GM18505 (cell line): ENCODE measurements around the gene LTO1.

ENCODE experiments used
- ATAC-seq: cut with Tn5 transposase; IDR thresholded peaks from one replicate; pipeline ENCODE4 v1.9.1; 2021; ENCODE audit not compliant: unreplicated experiment
- POLR2A ChIP-seq: IDR thresholded peaks from 4 replicates; pipeline ENCODE4 v1.6.1; 2011; ENCODE audit warnings: borderline replicate concordance; ENCODE audit not compliant: insufficient read depth, insufficient read length; ENCODE audit errors: extremely low read depth

The LTO1 gene

DNA sequence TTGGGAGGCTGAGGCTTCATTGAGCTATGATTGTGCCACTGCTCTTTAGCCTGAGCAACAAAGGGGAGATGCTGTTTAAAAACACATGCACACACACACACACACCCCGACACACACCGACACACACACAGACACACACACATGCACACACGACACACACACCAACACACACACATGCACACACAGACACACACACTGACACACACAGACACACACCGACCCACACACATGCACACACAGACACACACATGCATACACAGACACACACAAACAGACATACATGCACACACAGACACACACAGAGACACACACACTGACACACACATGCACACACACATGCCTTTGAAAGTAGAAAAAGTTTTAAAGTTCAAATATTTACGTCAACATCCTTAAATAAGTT, 5.5 kb upstream of the LTO1 start:
- ATAC-seq = no peak
- no peak for TF ChIP-seq POLR2A

DNA sequence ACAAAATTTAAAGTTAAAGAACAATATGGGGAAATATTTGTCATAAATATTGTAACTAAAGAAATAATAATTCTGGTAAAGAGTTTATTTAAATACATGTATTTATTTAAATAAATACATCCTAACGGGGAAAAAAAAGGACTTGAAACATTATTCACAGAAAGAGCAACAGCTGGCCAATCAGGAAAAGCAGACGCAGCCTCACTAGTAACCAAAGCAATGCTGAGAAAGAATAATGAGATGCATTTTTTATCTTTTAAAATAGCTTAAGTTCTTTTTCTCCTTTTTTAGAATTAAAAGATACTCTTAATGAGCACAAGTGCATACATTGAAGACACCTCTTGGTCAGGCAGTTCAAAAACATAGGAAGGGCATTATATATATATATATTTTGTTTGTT, 2.6 kb upstream of the LTO1 start:
- no peak for TF ChIP-seq POLR2A
- no peak for ATAC-seq

- ATAC-seq = no peak
- no peak for TF ChIP-seq POLR2A
Measured at GRCh38 chr11:69674267-69674885, 777 bp downstream of the LTO1 start.

- TF ChIP-seq POLR2A = no peak
- ATAC-seq = no peak
Measured at GRCh38 chr11:69671734-69672465, 3.3 kb downstream of the LTO1 start.

GRCh38 chr11:69670158-69670845, 4.9 kb downstream of the LTO1 start:
- TF ChIP-seq POLR2A = no peak
- no peak for ATAC-seq

- no peak for TF ChIP-seq POLR2A
- ATAC-seq = no peak
Measured at GRCh38 chr11:69669486-69669885, 5.7 kb downstream of the LTO1 start.

DNA sequence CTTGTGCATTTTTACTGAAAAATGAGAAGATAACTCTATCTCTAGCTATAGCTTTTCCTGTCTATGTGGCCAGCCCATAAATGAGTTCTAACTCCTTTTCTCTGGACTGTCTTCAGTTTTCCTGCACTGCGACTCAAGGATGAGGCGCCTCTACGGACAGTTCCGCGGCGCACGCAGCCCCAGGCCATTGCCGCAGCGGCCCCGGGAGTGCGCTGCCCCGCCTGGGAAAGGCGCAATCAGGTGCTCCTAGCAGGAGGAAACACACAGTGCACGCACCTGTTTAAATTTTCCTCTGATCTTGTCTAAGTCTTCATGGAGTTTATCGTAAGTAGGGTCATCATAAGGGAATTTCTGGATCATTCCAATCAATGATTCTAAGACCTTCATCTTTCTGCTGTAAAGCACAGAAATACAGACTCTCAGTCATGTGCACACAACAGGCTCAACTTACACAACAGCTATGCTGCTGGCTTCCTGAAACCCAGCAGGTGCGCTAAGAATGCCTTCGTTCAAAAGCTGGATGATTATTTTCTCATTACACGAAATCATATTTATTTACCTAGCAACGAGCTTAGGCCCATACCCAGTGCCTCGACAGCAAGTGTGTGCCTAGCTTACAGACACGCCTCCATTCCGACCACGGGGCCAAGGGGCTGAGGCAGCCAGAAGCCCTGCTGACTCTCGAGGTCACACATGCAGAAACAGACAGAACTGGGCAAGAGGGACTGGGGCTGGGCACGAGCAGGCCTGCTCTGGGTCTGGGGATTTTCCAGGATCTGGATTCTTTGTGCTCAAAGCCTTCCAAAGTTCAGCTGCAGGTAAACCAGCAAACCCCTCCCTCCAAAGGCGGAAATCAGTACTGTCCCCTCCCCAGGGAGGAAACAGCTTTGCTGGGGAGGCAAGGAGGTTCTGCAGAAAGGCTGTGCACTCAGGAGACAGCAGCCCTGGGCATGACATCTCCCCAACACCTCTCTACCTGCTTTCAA, 7.2 kb downstream of the LTO1 start:
- no peak for TF ChIP-seq POLR2A

DNA sequence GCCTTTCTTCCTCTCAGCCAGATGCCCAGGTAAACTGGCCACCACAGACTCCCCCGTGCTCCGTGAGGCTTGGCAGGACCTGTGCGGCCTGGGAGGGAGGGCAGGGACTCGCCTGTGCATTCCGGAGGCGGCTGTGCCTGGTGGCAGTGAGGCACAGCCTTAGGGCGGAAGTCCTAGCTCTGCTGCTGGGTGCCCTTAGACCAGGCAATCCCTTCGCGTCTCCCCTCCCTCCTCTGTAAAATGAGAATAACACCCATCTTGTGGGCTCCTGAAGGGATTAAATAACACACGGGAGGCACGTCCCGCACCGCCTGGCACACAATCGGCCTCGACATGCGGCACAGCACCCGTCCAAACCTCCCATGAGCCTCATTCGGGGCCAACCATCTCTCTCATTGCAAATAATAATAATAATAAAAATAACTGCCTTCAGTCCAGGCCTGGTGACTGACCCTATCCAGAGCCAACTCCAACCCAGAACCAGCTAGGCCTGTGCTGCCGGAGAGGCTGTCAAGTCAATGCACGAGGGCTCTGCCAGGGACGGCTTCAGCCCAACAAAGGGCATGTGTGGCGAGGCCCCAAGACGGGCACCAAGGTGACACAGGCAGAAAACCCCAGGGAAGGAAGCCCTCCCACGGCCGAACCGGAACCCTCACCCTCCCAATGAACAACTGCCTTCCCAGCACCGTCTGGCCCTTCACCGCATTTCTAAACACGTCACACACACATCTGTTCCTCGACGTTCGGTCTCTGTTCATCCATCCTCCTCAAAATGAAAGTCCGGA, 8.2 kb downstream of the LTO1 start:
- no peak for TF ChIP-seq POLR2A
- ATAC-seq = no peak

More for the DNA sequence above, 7.2 kb downstream of the LTO1 start:
- ATAC-seq = no peak

GRCh38 chr11:69666261-69666660, 8.9 kb downstream of the LTO1 start:
- ATAC-seq = no peak
- no peak for TF ChIP-seq POLR2A

DNA sequence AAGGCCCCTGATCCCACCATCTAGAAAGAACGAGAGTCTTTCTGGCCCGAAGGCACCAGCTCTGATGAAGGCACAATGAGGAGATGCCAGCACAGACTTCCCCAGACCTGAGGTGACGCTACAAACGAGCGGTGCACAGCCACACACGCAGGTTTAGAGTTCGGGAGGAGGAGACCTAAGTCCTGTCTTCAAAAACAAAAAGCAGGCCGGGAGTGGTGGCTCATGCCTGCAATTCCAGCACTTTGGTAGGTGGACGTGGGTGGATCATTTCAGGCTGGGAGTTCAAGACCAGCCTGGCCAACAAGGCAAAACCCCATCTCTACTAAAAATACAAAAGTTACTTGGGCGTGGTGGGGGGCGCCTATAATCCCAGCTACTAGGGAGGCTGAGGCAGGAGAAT, 9.5 kb downstream of the LTO1 start:
- ATAC-seq = no peak
- no peak for TF ChIP-seq POLR2A

DNA sequence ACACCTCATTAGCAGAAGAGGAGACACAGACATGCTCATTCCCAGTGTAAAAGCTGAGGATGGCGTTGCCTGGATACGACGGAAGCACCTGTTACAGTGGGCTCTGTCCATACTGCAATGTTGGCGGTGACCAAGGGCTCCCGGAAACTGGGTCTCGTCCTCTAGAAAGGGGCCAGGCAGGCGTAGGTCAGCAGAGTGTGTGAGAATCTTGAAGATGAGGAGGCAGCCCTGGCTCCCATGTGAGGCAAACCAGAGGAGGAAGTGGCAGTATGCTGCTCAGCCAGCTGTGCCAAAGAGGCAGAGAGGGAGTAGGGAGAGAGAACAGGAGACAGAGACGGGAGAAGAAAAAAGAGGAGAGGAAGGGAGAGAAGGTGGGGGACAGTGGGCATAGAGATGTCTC, 10.3 kb downstream of the LTO1 start:
- TF ChIP-seq POLR2A = no peak
- ATAC-seq = no peak

DNA sequence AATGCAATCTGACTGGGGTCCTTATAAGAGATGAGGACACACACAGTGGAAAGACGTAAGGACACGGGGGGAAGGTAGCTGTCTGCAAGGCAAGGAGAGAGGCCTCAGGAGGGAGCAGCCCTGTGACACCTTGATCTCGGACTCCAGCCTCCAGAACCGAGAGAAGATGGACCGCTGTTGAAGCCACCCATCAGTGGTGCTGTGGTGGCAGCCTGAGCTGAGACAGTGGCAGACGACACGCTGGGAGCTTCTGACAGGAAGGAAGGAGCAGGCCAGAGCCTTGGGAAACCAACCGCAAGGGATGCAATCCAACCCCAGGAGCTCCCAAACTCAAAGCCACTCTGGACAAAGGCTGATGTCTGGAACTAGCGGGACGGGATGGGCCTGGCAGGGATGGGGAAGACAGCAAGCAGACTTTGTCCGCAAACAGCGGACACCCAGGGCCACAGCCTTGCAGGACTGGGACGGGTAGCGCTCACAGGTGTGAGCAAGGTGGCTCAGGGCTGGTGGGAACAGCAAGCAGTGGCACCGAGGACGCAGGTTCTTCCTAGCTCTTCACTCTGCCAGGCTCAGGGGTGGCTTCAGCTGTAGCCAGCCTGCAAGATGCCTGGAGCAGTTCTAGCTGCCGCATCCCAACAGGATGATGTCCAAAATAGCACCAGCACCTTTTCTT, 10.9 kb downstream of the LTO1 start:
- ATAC-seq = no peak
- no peak for TF ChIP-seq POLR2A
